PC-3 (cell line): ENCODE measurements around the gene RND3. TPM values are rescaled to one million over a fixed set of nuclear protein-coding genes. Genes with fewer than 3 reads are reported as not detected.

Experiments
- ATAC-seq: fragments of 200-7000 bp; cut with Tn5 transposase; 2 replicates; pipeline ENCODE4 v1.9.1; 2020; ENCODE audit warnings: mild to moderate bottlenecking, moderate library complexity
- BruUV-seq: library from RNA; stranded (reverse); fragments of 400-500 nt; replicated peaks from 2 replicates; lab custom pipeline; 2021; lab: Mats Ljungman, UMichigan
- CTCF ChIA-PET: fragments of 300-600 bp; sonication (Branson Sonifier 250); formaldehyde crosslinking; loops from one replicate; lab custom pipeline; 2022; ENCODE audit warnings: antibody characterized with exemption; lab: Charles Lee
- POLR2A ChIA-PET: fragments of 300-600 bp; sonication (Branson Sonifier 250); formaldehyde crosslinking; loops from one replicate; lab custom pipeline; 2022; ENCODE audit warnings: antibody characterized with exemption; ENCODE audit not compliant: unreplicated experiment; lab: Charles Lee
- DNase-seq: peaks from one replicate; pipeline ENCODE4 v3.0.0-alpha.2; 2015
- H2AFZ ChIP-seq: fragments of 300-600 bp; sonication (generic); 2 replicates; pipeline ENCODE4 v1.6.0; 2016; ENCODE audit warnings: antibody characterized with exemption, low read length
- H3F3A ChIP-seq: fragments of 300-600 bp; sonication (generic); one replicate; pipeline ENCODE4 v1.6.0; 2017; ENCODE audit warnings: antibody characterized with exemption, low read length, control low read depth, mild to moderate bottlenecking; ENCODE audit not compliant: unreplicated experiment
- H3K27ac ChIP-seq: fragments of 300-600 bp; sonication (generic); 2 replicates; pipeline ENCODE4 v1.5.1; 2016; ENCODE audit warnings: mild to moderate bottlenecking, low read length
- H3K27me3 ChIP-seq: fragments of 300-600 bp; sonication (generic); 2 replicates; pipeline ENCODE4 v1.6.1; 2016; ENCODE audit warnings: low read length, mixed read lengths
- H3K36me3 ChIP-seq: fragments of 300-600 bp; sonication (generic); 2 replicates; pipeline ENCODE4 v1.6.1; 2016; ENCODE audit warnings: low read depth, mixed run types, low read length, mixed read lengths
- H3K4me1 ChIP-seq: fragments of 300-600 bp; sonication (generic); 2 replicates; pipeline ENCODE4 v1.5.1; 2016; ENCODE audit warnings: low read length; ENCODE audit not compliant: insufficient read depth
- H3K4me2 ChIP-seq: fragments of 300-600 bp; sonication (generic); 2 replicates; pipeline ENCODE4 v1.6.0; 2016; ENCODE audit warnings: low read length
- H3K4me3 ChIP-seq: fragments of 300-600 bp; sonication (generic); 2 replicates; pipeline ENCODE4 v1.5.1; 2016; ENCODE audit warnings: mild to moderate bottlenecking, low read length, mixed read lengths
- H3K79me2 ChIP-seq: fragments of 300-600 bp; sonication (generic); 2 replicates; pipeline ENCODE4 v1.6.1; 2017; ENCODE audit warnings: low read length, mixed read lengths
- H3K9ac ChIP-seq: fragments of 300-600 bp; sonication (generic); 2 replicates; pipeline ENCODE4 v1.6.0; 2016; ENCODE audit warnings: mild to moderate bottlenecking, low read length
- H3K9me2 ChIP-seq: fragments of 300-600 bp; sonication (generic); replicated peaks from 2 replicates; pipeline ENCODE4 v1.6.1; 2016; ENCODE audit warnings: mixed run types, low read length, mixed read lengths
- H3K9me3 ChIP-seq: fragments of 300-600 bp; sonication (generic); 2 replicates; pipeline ENCODE4 v1.6.1; 2016; ENCODE audit warnings: low read length, mixed read lengths
- H4K20me1 ChIP-seq: fragments of 300-600 bp; sonication (generic); 2 replicates; pipeline ENCODE4 v1.6.1; 2016; ENCODE audit warnings: low read length, mixed read lengths
- CTCF ChIP-seq: fragments of 300-600 bp; sonication (generic); conservative IDR thresholded peaks from 2 replicates; pipeline ENCODE4 v1.5.1; 2017; ENCODE audit warnings: antibody characterized with exemption, low read depth, mild to moderate bottlenecking, low read length
- EZH2 ChIP-seq: fragments of 300-600 bp; sonication (generic); IDR thresholded peaks from one replicate; pipeline ENCODE4 v1.6.1; 2017; ENCODE audit warnings: antibody characterized with exemption, mild to moderate bottlenecking, low read length; ENCODE audit not compliant: unreplicated experiment
- EZH2phosphoT487 ChIP-seq: fragments of 300-600 bp; sonication (generic); IDR thresholded peaks from 2 replicates; pipeline ENCODE4 v1.6.1; 2018; ENCODE audit warnings: mild to moderate bottlenecking, antibody characterized with exemption, low read length, borderline replicate concordance
- intact Hi-C: fragments of 100-400 bp; cut with micrococcal nuclease; formaldehyde crosslinking; loops from 2 replicates; pipeline ENCODE4 v1.9.0; 2023
- total RNA-seq: library from RNA; depleted of rRNA; stranded (reverse); fragments of >200 nt; gene quantifications from 2 replicates; pipeline ENCODE4 v1.2.3, GENCODE V29; 2014

RND3 gene
- total RNA-seq, 1 experiment from 2014 or later, result 201 TPM

- H3K9ac ChIP-seq, result no peak overlapping the region
- no peak overlapping the region for H2AFZ ChIP-seq
- H3K4me2 ChIP-seq, result 0 out of 2 replicates have a peak overlapping the region, but pooled peaks have one; percentile 5
- no peaks in the 10 kb centered on the region; the same call in 1 of the 2 replicates for H3K9me2 ChIP-seq
- no peaks in the 10 kb centered on the region for H3K36me3 ChIP-seq
- no peaks in the 10 kb centered on the region for H3F3A ChIP-seq
- ATAC-seq (peak; percentile 93), DNase-seq (peak; percentile 43)
- no peaks in the 10 kb centered on the region for H3K27me3 ChIP-seq
- POLR2A ChIA-PET, result interaction anchor here (0.5 kb wide), 1 partner anchor 217 kb away, joined by 3 read pairs; no protein-coding TSS in a partner anchor
- H4K20me1 ChIP-seq, result no peaks in the 10 kb centered on the region
- H3K4me3 ChIP-seq, result no peak overlapping the region
- CTCF ChIA-PET, result no interaction called here
- 0 out of 2 replicates have a peak overlapping the region, but pooled peaks have one; percentile 12 for H3K27ac ChIP-seq
- H3K4me1 ChIP-seq, result peaks cover 16% of the 10 kb centered on the region
- no peak for TF ChIP-seq EZH2
- intact Hi-C loops, result no loop called here
- no peaks in the 10 kb centered on the region for H3K9me3 ChIP-seq
- no TSS peak for BruUV-seq
- H3K79me2 ChIP-seq, result no peaks in the 10 kb centered on the region
Measured at GRCh38 chr2:150513647-150514046, 26.2 kb upstream of the RND3 start.

GRCh38 chr2:150508497-150509137 lies 21.1 kb upstream of the RND3 start:
- ChIA-PET POLR2A (no interaction called here), CTCF (no interaction called here)
- TF ChIP-seq EZH2phosphoT487, result no peak
- TF ChIP-seq CTCF, result no peak
- TF ChIP-seq EZH2, result no peak

GRCh38 chr2:150507071-150507470 lies 19.6 kb upstream of the RND3 start:
- H3K27me3 ChIP-seq, result no peaks in the 10 kb centered on the region
- BruUV-seq, result no TSS peak
- no peaks in the 10 kb centered on the region for H3F3A ChIP-seq
- CTCF ChIA-PET, result no interaction called here
- no peak overlapping the region for H3K4me3 ChIP-seq
- TF ChIP-seq EZH2phosphoT487 (no peak), EZH2 (no peak), CTCF (no peak)
- H3K9me3 ChIP-seq, result no peaks in the 10 kb centered on the region
- POLR2A ChIA-PET, result interaction anchor here (0.7 kb wide), 1 partner anchor 132 kb away, joined by 7 read pairs; no protein-coding TSS in a partner anchor
- no peaks in the 10 kb centered on the region; the same call in 1 of the 2 replicates for H3K9me2 ChIP-seq
- H3K4me2 ChIP-seq, result no peak overlapping the region
- H4K20me1 ChIP-seq, result no peaks in the 10 kb centered on the region
- H3K79me2 ChIP-seq, result no peaks in the 10 kb centered on the region
- no peaks in the 10 kb centered on the region for H3K4me1 ChIP-seq
- intact Hi-C loops, result no loop called here
- no peak overlapping the region for H3K9ac ChIP-seq
- ATAC-seq (no peak), DNase-seq (no peak)
- H3K27ac ChIP-seq, result no peak overlapping the region
- H2AFZ ChIP-seq, result no peak overlapping the region
- H3K36me3 ChIP-seq, result no peaks in the 10 kb centered on the region

More at GRCh38 chr2:150508497-150509137, 21.1 kb upstream of the RND3 start:
- DNase-seq (no peak), ATAC-seq (no peak)
- Histone ChIP-seq H3K27ac (no peak overlapping the region), H4K20me1 (no peaks in the 10 kb centered on the region), H3K4me3 (no peak overlapping the region), H3K9me3 (no peaks in the 10 kb centered on the region), H3K27me3 (no peaks in the 10 kb centered on the region), H2AFZ (no peak overlapping the region), H3K9me2 (no peaks in the 10 kb centered on the region; the same call in 1 of the 2 replicates), H3F3A (no peaks in the 10 kb centered on the region), H3K9ac (no peak overlapping the region), H3K36me3 (no peaks in the 10 kb centered on the region), H3K4me1 (peaks cover 6% of the 10 kb centered on the region), H3K4me2 (no peak overlapping the region), H3K79me2 (no peaks in the 10 kb centered on the region)
- intact Hi-C loops, result no loop called here
- no TSS peak for BruUV-seq
